Inflammatory macrophage treated with lipopolysaccharide for 1 hour (primary cell): ENCODE measurements around the gene GNL3.
A peak's percentile ranks its signal among the peaks of the same experiment; 100 is the strongest.

ENCODE experiments used
- DNase-seq, 2 donors: peaks; one replicate each; pipeline ENCODE4 v3.0.0-alpha.2; 2020 to 2022

GNL3 gene

GRCh38 chr3:52685709-52686691 is at the start of gene GNL3, which contains the start of gene PBRM1:
GNL3 (plus strand) TSS chr3:52686032; CDS start chr3:52686093, 61 bp downstream.
PBRM1 (minus strand) TSS chr3:52685913.
- DNase-seq, result peak; percentile 91 to 94

- no peak for DNase-seq
These were observed 49.2 kb upstream of the GNL3 start for GRCh38 chr3:52636673-52637072.

GRCh38 chr3:52645549-52645948 is 40.3 kb upstream of the GNL3 start:
- DNase-seq, result no peak

GRCh38 chr3:52649461-52650210 is 36.2 kb upstream of the GNL3 start:
- DNase-seq, result no peak

GRCh38 chr3:52650439-52650838 is 35.4 kb upstream of the GNL3 start:
- no peak for DNase-seq

- DNase-seq, result no peak
These were observed 34.2 kb upstream of the GNL3 start for GRCh38 chr3:52651592-52651991.

GRCh38 chr3:52655895-52656294 is 29.9 kb upstream of the GNL3 start:
- DNase-seq, result no peak

- no peak for DNase-seq
These were observed 25.8 kb upstream of the GNL3 start for GRCh38 chr3:52660046-52660445.

GRCh38 chr3:52663098-52663497 is 22.7 kb upstream of the GNL3 start:
- DNase-seq, result no peak

GRCh38 chr3:52670621-52671521 is 15.0 kb upstream of the GNL3 start:
- peak; percentile 36 to 61 for DNase-seq

- no peak for DNase-seq
These were observed 14.2 kb upstream of the GNL3 start for GRCh38 chr3:52671676-52672075.

- DNase-seq, result peak; percentile 37 to 61
These were observed 9.6 kb upstream of the GNL3 start for GRCh38 chr3:52676201-52676600.

GRCh38 chr3:52678265-52679198 is 7.3 kb upstream of the GNL3 start:
- peak in 1 of 2 donors; percentile 35 for DNase-seq

GRCh38 chr3:52679199-52679538 is 6.7 kb upstream of the GNL3 start:
- no peak for DNase-seq

- DNase-seq, result no peak
These were observed 6.0 kb upstream of the GNL3 start for GRCh38 chr3:52679811-52680210.

GRCh38 chr3:52681596-52681995 is 4.2 kb upstream of the GNL3 start:
- DNase-seq, result peak; percentile 49 to 56

- peak; percentile 71 to 90 for DNase-seq
These were observed 3.8 kb upstream of the GNL3 start for GRCh38 chr3:52682016-52682415.

- DNase-seq, result no peak
These were observed 2.2 kb upstream of the GNL3 start for GRCh38 chr3:52683611-52684010.

GRCh38 chr3:52684184-52684583 is 1.6 kb upstream of the GNL3 start:
- DNase-seq, result no peak

GRCh38 chr3:52685285-52685708 is 535 bp upstream of the GNL3 start:
- peak; percentile 77 for DNase-seq

GRCh38 chr3:52688266-52688665 is 2.4 kb downstream of the GNL3 start:
- DNase-seq, result no peak

- no peak for DNase-seq
These were observed 3.3 kb downstream of the GNL3 start for GRCh38 chr3:52689151-52689550.
